HL-60/S4 treated with retinoic acid at 250 ng/mL for 4 days and 3 days (cell line): ENCODE measurements around the gene WDR7.

Source experiments
- in situ Hi-C: fragments of 300-500 bp; cut with MboI; formaldehyde crosslinking; loops from 2 replicates; pipeline ENCODE4 v1.7.0; 2022; ENCODE audit warnings: low sequenced_read_pairs

The WDR7 gene

GRCh38 chr18:56873441-56874140, 222.4 kb downstream of the WDR7 start:
- in situ Hi-C loops, result no loop called here

- in situ Hi-C loops, result no loop called here
Observed at GRCh38 chr18:56878711-56879110, 227.6 kb downstream of the WDR7 start.

DNA sequence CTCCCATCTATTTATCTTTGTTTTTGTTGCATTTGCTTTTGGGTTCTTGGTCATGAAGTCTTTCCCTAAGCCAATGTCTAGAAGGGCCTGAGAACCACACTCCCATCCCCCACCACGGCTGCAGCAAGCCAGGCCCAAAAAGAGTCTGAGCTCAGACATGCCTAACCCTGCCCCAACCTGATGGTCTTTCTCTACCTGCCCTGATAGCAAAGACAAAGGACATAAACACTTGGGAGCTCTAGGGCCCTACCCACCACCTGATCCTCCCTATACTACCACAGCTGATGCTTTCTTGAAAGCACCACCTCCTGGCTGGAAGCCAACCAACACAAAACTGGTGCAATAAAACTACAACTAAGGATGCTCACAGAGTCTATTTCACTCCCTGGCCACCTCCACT, 233.4 kb downstream of the WDR7 start:
- in situ Hi-C loops, result no loop called here

- in situ Hi-C loops, result no loop called here
Observed at GRCh38 chr18:56888978-56889377, 237.8 kb downstream of the WDR7 start.

- in situ Hi-C loops, result no loop called here
Observed at GRCh38 chr18:56889621-56890020, 238.5 kb downstream of the WDR7 start.

GRCh38 chr18:56890632-56891031, 239.5 kb downstream of the WDR7 start:
- in situ Hi-C loops, result no loop called here

- in situ Hi-C loops, result no loop called here
Observed at GRCh38 chr18:56891116-56891515, 240.0 kb downstream of the WDR7 start.

- in situ Hi-C loops, result no loop called here
Observed at GRCh38 chr18:56891870-56892269, 240.7 kb downstream of the WDR7 start.

- in situ Hi-C loops, result no loop called here
Observed at GRCh38 chr18:56897122-56897521, 246.0 kb downstream of the WDR7 start.

- in situ Hi-C loops, result no loop called here
Observed at GRCh38 chr18:56899660-56900059, 248.5 kb downstream of the WDR7 start.

DNA sequence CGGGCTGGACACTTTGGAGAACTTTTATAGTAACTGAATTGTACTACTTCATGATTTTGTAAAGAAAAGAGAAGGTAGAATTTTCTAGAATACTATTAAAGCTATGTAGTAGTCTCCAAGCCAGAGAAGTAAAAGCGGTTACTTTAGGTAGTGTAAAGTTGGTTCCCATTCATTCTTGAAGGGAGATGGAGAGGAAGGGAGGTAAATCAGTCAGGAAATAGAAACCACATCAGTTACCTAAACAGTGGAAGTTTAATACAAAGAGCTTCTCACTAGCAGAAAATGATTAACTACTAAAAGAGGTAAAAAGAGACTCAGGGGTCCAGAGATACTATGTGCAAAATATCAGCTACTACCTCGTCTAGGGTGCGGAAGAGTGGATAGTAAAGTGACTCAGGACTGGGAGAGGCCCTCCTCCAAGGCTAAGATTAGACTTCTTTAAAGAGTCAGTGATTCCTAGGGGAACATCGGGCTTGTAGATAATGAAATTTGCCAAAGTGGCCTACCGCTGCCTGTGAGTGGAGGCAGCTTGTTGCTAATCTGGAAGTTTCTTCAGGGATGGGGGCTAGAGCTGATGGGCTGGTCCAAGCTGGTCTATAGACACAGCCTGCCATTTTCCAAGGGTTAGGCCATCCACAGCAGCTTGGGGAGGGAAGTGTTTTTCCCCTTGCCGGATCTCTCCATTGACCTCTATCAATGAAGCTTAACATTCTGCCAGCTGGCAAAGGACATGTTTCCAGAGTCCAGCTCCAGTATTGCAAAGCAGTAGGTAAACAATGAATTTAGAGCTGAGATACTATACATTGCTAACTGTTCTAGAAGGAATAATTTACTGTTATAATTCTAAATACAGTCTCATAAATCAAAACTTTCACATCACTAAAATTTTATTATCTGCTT, 249.3 kb downstream of the WDR7 start:
- in situ Hi-C loops, result no loop called here

DNA sequence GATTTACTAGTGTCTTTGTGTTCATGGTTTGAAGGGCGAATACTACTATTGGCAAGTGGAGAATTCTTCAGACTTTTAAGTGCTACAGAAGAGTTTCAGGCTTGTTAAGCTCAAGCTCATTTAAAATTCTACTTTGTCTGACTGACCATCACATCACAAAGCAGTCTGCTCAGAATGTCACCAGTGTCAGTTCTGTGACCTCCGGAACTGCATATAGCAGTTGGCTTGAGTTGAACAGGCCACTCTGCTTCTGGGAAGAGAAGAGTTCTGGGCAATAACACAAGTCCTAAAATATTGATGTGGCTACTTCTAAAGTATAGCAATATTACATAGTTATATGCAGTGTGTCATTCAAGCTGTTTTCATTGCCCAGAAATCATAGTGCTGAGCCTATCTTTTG, 250.8 kb downstream of the WDR7 start:
- in situ Hi-C loops, result no loop called here

GRCh38 chr18:56902653-56903052, 251.5 kb downstream of the WDR7 start:
- in situ Hi-C loops, result no loop called here

GRCh38 chr18:56903686-56904085, 252.5 kb downstream of the WDR7 start:
- in situ Hi-C loops, result no loop called here

DNA sequence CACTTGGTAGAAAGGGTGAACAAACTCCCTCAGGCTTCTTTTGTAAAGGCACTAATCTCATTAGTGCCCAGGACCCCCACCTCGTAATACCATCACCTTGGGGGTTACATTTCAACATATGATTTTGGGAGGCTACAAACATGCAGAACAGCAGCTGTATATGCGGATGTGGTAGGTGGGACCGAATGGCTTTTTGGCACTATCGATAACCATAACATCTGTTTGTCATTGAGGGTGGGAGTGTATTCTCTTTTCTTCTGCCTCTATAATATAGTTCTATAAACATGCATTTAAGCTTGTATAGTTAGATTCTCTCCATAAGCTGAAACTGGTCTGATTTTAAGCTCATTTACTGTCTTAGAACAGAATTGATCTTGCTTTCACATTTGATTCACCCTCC, 256.6 kb downstream of the WDR7 start:
- in situ Hi-C loops, result no loop called here

DNA sequence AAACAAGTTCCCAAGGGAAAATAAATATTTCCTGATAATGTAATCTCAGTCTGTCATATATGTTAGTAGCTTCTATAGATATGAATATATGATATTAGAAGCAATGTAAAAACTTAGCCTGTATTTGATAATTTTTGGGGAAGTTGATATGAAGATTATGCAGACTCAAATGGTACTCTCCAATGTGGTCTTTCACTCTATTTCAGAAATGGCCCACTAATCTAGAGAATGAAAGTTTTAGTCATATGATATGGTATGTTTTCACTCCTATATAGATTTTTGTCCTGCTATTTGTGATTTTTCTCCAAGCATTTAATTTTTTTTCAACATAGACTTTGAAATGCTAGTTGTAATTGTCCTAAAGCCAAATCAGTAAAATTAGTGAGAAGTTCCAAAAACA, 259.1 kb downstream of the WDR7 start:
- in situ Hi-C loops, result no loop called here

DNA sequence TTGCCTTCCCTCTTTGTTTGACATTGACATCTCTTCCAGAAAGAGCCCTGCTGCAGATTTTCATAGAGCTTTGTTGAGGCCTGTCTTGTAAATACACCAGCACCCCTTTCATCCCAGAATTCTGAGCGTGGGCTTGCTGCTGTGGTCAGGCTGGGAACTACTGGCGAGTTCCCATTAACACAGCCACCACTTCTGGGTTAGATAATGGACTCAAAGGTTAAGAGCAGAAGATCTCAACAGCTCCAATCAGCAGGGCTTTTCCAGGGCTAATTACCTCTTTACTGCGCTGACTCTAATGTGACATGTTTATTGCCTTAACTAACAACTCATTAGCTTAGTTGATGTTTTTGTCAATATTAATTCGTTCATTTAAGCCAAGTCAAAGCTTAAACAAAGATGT, 259.8 kb downstream of the WDR7 start:
- in situ Hi-C loops, result no loop called here

DNA sequence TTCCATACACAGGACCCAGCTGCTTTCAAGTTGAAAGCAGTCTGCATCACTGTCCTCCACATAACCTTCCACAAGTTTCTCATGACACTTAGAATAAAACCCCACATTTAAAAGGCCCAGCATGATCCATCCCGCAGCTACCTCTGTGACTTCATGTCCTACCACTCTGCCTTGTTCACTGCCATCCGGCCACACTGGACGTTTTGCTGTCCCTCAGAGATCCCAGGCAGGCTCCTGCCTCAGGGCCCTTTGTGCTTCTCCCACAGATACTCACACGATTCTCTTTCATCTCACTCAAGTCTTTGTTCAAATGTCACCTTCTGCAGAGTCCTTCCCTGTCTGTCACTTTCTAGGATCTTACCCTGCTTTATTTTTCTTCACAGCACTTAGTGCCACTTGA, 262.8 kb downstream of the WDR7 start:
- in situ Hi-C loops, result no loop called here

DNA sequence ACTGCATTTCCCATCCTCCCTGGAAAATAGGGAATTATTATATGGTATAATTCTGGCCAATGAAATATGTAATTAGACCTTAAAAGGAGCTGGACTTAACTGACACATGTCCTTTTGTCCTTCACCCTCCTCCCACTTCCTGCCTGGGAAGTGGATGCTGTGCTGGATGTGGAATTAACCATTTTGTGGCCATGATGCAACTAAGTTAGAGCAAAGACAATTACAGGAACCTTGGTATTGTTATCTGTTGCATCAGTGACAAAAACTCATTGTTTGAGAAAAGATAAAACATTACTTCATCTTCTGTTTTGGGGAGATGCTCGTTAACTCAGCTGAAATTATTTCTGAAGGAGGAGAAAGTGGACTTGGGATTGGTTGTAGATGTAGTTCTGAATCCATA, 268.0 kb downstream of the WDR7 start:
- in situ Hi-C loops, result no loop called here

DNA sequence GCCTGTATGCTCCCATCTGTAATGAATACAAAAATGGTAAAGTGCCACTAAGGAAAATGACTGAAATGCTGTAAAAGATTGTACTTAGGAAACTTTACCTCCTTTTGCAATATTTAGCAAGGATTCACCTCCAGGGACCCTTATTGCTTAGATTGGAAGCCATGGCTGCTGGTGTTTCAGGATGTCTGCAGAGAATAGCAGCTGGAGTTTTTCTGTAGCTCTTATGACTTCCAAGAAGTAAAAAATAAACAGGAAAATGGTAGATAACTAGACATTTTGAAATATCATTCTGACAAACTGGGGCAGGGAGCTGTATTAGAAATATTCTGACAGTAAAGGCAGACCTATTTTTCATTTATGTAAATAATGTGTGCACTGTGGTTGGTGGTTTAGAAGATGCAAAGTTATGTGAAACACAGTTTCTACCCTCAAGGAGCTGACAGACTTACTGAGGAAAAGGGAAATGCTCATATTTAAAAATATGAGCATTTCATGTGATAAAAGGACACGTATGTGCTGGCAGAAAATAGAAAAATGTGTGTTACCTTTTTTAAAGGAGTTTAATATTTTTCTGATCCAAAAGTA, 270.8 kb downstream of the WDR7 start:
- in situ Hi-C loops, result no loop called here

DNA sequence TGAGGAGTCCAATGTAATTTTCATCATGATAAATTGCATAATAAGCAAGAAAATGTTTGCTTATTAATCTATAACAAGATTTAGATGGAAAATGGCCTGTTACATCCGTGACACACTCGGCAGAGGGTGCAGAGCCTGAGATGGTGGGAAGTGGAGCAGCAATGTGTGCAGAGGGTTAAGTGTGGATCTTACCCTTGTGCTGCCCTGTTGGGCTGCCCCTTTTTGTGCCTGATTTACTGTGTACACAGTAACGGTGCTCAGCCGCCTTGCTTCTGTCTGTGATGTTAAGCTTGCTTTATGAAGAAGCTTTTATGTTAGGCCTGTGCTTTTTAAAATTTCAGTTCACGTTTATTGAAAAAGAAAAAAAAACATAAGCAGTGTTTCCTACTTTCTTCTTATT, 275.6 kb downstream of the WDR7 start:
- in situ Hi-C loops, result no loop called here

DNA sequence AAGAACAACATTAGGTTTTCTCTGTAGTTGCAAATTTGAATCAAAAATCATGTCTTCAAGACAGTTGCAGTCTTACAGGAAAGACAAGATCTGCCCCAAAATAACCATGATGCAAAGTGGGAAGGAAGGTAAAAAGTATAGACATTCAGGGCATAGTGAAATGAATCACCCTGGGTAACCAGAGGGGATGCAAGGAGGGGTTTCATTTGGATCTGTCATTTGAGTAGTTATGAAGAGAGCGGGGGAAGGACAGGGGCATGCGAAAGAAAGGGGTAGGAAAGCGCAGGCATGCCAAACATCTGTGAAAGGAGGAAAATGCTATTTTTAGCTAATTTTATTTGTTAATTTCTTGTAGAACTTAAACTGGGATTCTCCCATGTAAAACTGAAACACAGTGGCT, 276.6 kb downstream of the WDR7 start:
- in situ Hi-C loops, result no loop called here
